Mucosa of descending colon (tissue), 3 donors: ENCODE data around the gene DIABLO. TPM values are rescaled to one million over a fixed set of nuclear protein-coding genes. Genes with fewer than 3 reads are reported as not detected.
"Not testable (repeated sequence)": the region's sequence is repeated elsewhere in the genome, so short reads cannot be mapped to it uniquely, and the experiment has no call there.

Experiments
- ATAC-seq: fragments of 200-7000 bp; cut with Tn5 transposase; one replicate; pipeline ENCODE4 v1.9.1; 2020; ENCODE audit warnings: mild to moderate bottlenecking, moderate library complexity
- DNase-seq, 3 donors: peaks; one replicate each; pipeline ENCODE4 v3.0.0-alpha.2; 2020
- H3K36me3 ChIP-seq: fragments of 200-600 bp; one replicate; pipeline ENCODE4 v1.8.0; 2021; ENCODE audit warnings: low read depth, mild to moderate bottlenecking
- H3K4me1 ChIP-seq: fragments of 200-600 bp; one replicate; pipeline ENCODE4 v1.8.0; 2021; ENCODE audit warnings: low read depth, mild to moderate bottlenecking
- H3K4me3 ChIP-seq: fragments of 200-600 bp; one replicate; pipeline ENCODE4 v1.8.0; 2021; ENCODE audit warnings: mild to moderate bottlenecking
- H3K9me3 ChIP-seq: fragments of 200-600 bp; one replicate; pipeline ENCODE4 v1.8.0; 2021; ENCODE audit warnings: mild to moderate bottlenecking
- CTCF ChIP-seq: fragments of 200-600 bp; IDR thresholded peaks from one replicate; pipeline ENCODE4 v1.8.0; 2022; ENCODE audit warnings: antibody characterized with exemption, mild to moderate bottlenecking
- intact Hi-C, 2 donors: fragments of 100-400 bp; cut with DNase I in 1 of 2; cut with micrococcal nuclease in 1 of 2; formaldehyde crosslinking; loops; one replicate each; pipeline versions ENCODE4 v1.11.0 to v1.11.1; 2022; cut with DNase I, micrococcal nuclease
- total RNA-seq, 3 donors: library from RNA; stranded (reverse); fragmentation: NEBNext Ultra II Directional in 2 of 3; extraction: Animal tissue kit (Norgen Biotek cat#: 25700) in 2 of 3; gene quantifications; one replicate each; pipeline versions ENCODE4 v1.2.1 to v1.2.4, GENCODE V29; 2021 to 2023
- donor health status: DM: no; HTN: no; CAD: no; lungs with moderate emphysema.
- donor health status: DM: no; HTN: no; CAD: no.
- donor health status: DM: no; HTN: yes; CAD: no.

DIABLO gene
- total RNA-seq, 3 donors from 2014 or later, result 35.6 to 42.9 (median 41.6) TPM

DNA sequence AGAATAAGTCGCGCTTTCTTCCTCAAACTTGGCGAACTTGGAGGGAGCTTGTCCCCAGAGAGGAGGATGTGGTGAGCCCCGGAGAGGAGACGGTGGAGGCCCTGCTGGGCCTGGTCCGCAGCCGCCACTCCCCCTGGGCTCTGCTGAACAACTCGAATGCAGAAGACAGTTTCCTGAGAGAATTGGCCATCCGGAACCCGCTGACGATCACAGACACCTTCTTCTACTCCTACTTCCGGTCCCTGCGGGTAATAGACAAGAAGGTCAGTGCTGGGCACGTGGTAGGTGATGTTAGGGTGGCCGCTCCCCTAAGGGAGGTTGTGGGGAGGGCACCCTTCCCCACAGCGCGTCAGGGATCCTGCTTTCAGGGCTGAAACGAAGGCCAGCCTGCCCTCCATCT lies 41.3 kb downstream of the DIABLO start:
- no peaks in the 10 kb centered on the region for H3K4me1 ChIP-seq
- DNase-seq, result no peak
- no peak overlapping the region for H3K4me3 ChIP-seq
- TF ChIP-seq CTCF, result no peak
- ATAC-seq, result no peak
- H3K36me3 ChIP-seq, result no peaks in the 10 kb centered on the region
- intact Hi-C loops, result no loop called here
- H3K9me3 ChIP-seq, result no peaks in the 10 kb centered on the region

GRCh38 chr12:122183588-122183940 lies 42.3 kb downstream of the DIABLO start:
- Histone ChIP-seq H3K36me3 (no peaks in the 10 kb centered on the region), H3K9me3 (no peaks in the 10 kb centered on the region), H3K4me1 (no peaks in the 10 kb centered on the region), H3K4me3 (no peak overlapping the region)
- no peak for DNase-seq
- TF ChIP-seq CTCF, result no peak
- intact Hi-C loops, result no loop called here
- ATAC-seq, result peak; percentile 22

DNA sequence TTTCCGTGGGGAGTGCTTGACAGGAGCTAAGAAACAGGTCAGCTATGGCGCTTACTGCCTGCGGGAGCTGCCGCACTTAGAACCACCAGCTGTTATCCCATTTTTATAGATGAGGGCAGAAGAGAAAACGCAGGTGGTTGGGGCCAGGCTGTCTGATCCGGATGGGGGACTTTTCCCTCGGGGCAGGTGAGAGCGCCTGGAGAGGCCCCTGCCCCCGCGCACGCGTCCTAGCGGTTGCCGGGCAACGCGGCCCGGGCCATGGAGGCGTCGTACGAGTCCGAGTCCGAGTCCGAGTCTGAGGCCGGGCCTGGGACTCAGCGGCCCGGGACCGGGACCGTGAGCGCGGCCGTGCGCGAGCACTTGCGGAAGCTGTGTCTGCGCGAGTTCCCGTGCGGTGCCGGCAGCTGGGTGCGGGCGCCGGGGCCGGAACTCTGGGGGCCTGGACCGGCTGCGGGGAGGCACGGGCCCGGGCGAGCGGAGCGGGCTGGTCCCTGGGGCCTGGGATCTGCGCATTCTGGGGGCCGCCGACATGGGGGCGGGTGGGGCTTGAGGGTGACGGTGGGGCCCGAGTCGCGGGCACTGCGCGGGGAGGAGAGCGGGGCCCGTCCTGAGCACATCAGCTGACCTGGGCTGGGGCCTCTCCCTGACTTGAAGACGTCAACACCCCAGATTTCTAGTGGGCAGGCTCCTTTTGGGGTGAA lies 42.8 kb downstream of the DIABLO start, which contains the start of gene LRRC43:
Gene LRRC43, plus strand, starts transcription at position 237 of the 701 bp plus-strand sequence. Its CDS starts 22 bp downstream, at position 259.
- Histone ChIP-seq H3K4me1 (no peaks in the 10 kb centered on the region), H3K9me3 (no peaks in the 10 kb centered on the region), H3K4me3 (no peak within 1 kb of the TSS), H3K36me3 (no peaks in the 10 kb centered on the region)
- no peak for TF ChIP-seq CTCF
- ATAC-seq (peak; percentile 84), DNase-seq (peak; percentile 37 to 69 (median 62))
- intact Hi-C loops, result no loop called here

DNA sequence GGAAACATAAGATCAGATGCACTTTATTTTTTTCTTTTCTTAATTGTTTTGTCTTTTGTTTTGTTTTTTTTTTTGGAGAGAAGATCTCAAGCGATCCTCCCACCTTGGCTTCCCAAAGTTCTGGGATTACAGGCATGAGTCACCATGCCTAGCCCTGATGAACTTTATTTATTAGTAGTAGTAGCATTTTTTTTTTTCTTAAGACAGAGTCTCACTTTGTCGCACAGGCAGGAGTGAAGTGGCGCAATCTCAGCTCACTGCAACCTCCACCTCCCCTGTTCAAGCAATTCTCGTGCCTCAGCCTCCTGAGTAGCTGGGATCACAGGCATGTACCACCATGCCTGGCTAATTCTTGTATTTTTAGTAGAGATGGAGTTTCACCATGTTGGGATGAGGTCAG lies 49.4 kb downstream of the DIABLO start:
- intact Hi-C loops, H3K4me3 ChIP-seq, H3K4me1 ChIP-seq, ATAC-seq, DNase-seq, H3K36me3 ChIP-seq, H3K9me3 ChIP-seq: not testable (repeated sequence)

GRCh38 chr12:122174155-122174845 lies 51.6 kb downstream of the DIABLO start, which contains the start of gene IL31:
IL31 (minus strand) TSS chr12:122174221; CDS start chr12:122174172, 49 bp downstream.
- TF ChIP-seq CTCF, result no peak
- ATAC-seq (no peak), DNase-seq (no peak)
- intact Hi-C loops, result no loop called here
- Histone ChIP-seq H3K36me3 (no peaks in the 10 kb centered on the region), H3K4me1 (no peaks in the 10 kb centered on the region), H3K9me3 (no peaks in the 10 kb centered on the region), H3K4me3 (no peak within 1 kb of the TSS)

DNA sequence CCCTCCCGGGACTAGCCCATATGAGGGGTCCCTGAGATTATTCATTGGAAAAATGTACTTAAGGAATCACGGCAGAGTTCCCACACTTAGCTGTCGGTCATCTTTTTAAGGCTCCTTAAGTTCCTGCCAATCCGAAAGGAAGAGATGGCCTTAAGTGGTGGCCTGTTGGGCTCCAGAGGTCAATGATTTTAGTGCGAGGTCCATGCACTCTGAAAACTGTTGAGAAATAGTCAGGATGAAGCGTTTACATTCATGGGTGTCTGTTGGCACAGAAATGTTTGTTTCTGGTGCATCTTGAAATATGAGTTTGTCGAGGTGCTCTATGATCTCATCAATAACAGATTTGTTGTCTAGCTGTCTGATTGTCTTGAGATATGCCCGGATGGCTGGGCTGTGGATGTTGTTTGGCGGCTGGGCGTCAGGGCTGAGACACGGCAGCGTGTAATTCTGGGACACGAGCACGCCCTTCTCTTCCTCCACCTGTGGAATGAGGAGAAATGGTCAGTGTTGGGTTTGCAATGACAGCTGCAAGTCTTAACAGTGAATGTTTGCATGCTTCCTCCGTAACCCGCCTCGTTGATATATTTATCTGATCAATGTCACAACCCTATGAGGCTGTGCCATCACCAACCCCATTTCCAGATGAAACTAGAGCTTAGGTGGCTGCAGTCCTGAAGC lies 53.5 kb downstream of the DIABLO start:
- Histone ChIP-seq H3K36me3 (no peaks in the 10 kb centered on the region), H3K9me3 (no peaks in the 10 kb centered on the region), H3K4me3 (no peak overlapping the region), H3K4me1 (no peaks in the 10 kb centered on the region)
- no peak for DNase-seq
- no peak for ATAC-seq
- intact Hi-C loops, result no loop called here
- TF ChIP-seq CTCF, result no peak
